ENCODE data around the gene SNAPC4. TPM values are rescaled to one million over a fixed set of nuclear protein-coding genes. Genes with fewer than 3 reads are reported as not detected.

Gene SNAPC4
- total and polyA plus RNA-seq, 2 of the 8 experiments (the other 6 are each of a cell fraction or from before 2014, with no cell fraction given), result 6.9 to 18.1 TPM

- Histone ChIP-seq H3K79me1 (ENCODE audit: low read depth, low read length) (peaks cover 20% of the 10 kb centered on the region), H4K20me1 (replicated peaks in 1 of 2; ENCODE audit: control insufficient read depth in 1 of 2, insufficient read depth in 2 of 2, low read length in 2 of 2) (peaks cover 6 to 11% of the 10 kb centered on the region in 2 experiments), H3K23me2 (ENCODE audit: low read depth, low read length) (peaks cover 9% of the 10 kb centered on the region), H3K23ac (ENCODE audit: insufficient read length) (no peak overlapping the region), H2AFZ (ENCODE audit: low read length) (no peak overlapping the region), H3K56ac (replicated peaks; ENCODE audit: insufficient read length, low read depth, low read length) (no peak overlapping the region), H3K18ac (ENCODE audit: extremely low read depth, low read length) (no peak overlapping the region), H3K14ac (ENCODE audit: insufficient read length) (no peak overlapping the region), H2BK120ac (replicated peaks; ENCODE audit: low read depth, low read length) (no peak overlapping the region), H4K5ac (ENCODE audit: insufficient read length, low read depth, low read length) (no peak overlapping the region), H3K4me1 (replicated peaks in 1 of 4; ENCODE audit: control insufficient read depth in 3 of 4, insufficient read depth in 4 of 4, low read length in 3 of 4) (peaks cover 0 to 3% (median 3%) of the 10 kb centered on the region in 4 experiments; a peak in 4 of 7 replicates), H3K27ac (ENCODE audit: low read depth, low read length) (no peak overlapping the region), H3K27me3 (replicated peaks in 1 of 4; ENCODE audit: control insufficient read depth in 3 of 4, extremely low read depth in 1 of 4, insufficient read depth in 3 of 4, low read length in 3 of 4) (no peaks in the 10 kb centered on the region), H3K4me2 (ENCODE audit: insufficient read depth in 1 of 2, low read depth in 2 of 2, low read length in 2 of 2) (no peak overlapping the region), H2BK5ac (ENCODE audit: low read depth, low read length) (no peak overlapping the region), H2BK12ac (ENCODE audit: low read depth, low read length) (no peak overlapping the region), H4K91ac (replicated peaks; ENCODE audit: insufficient read length, low read length) (no peak overlapping the region), H3K9me3 (ENCODE audit: insufficient read depth in 2 of 2, low read depth in 1 of 2, low read length in 1 of 2) (no peaks in the 10 kb centered on the region), H3K9ac (replicated peaks in 1 of 4; ENCODE audit: extremely low read depth in 1 of 4, low read depth in 3 of 4, low read length in 3 of 4) (no peak overlapping the region), H3K4ac (replicated peaks; ENCODE audit: insufficient read length, low read depth, low read length) (no peak overlapping the region), H3K36me3 (ENCODE audit: control insufficient read depth in 2 of 4, insufficient read depth in 4 of 4, low read length in 3 of 4) (peaks cover 16 to 54% (median 37%) of the 10 kb centered on the region in 4 experiments), H3K4me3 (ENCODE audit: extremely low read depth in 1 of 4, insufficient read depth in 2 of 4, low read depth in 3 of 4, low read length in 4 of 4) (no peak overlapping the region), H2AK5ac (ENCODE audit: low read depth, low read length) (no peak overlapping the region), H2BK20ac (ENCODE audit: low read length) (no peak overlapping the region), H2BK15ac (ENCODE audit: low read length) (no peak overlapping the region), H3K79me2 (ENCODE audit: control insufficient read depth in 1 of 2, insufficient read depth in 2 of 2, low read length in 2 of 2) (peaks cover 11 to 42% of the 10 kb centered on the region in 2 experiments), H4K8ac (ENCODE audit: extremely low read depth, insufficient read depth, low read length) (no peak overlapping the region)
- 95% methylated on average over 7 of the region's 7 CpGs; no CpG with 5 or more reads in 1 of the 2 experiments for WGBS, 2 experiments (ENCODE audit: extremely low coverage in 1 of 2, insufficient coverage in 1 of 2, insufficient read length in 1 of 2, insufficient replicate concordance in 2 of 2, low coverage in 1 of 2, low lambda C conversion rate in 2 of 2, missing lambda C conversion rate in 1 of 2)
- ChIA-PET CTCF (ENCODE audit: partially characterized antibody) (interaction anchor here (1.2 to 2.0 kb wide), 3 partner anchors 17 to 45 kb away, joined by 3 to 5 read pairs (median 4); partner anchors contain the start of gene DNLZ), POLR2A (ENCODE audit: partially characterized antibody) (interaction anchor here (0.5 to 8.0 kb wide), 10 partner anchors 10 to 161 kb away, joined by 3 to 123 read pairs (median 5); partner anchors contain the start of gene SNAPC4)
- FAIRE-seq (no peak), DNase-seq (ENCODE audit: low read depth in 1 of 2, low spot score in 2 of 2) (no peak)
- TF ChIP-seq JUN (IDR thresholded peaks at IDR 0.05; ENCODE audit: low read depth, low read length) (no peak), GTF2F1 (IDR thresholded peaks at IDR 0.05; ENCODE audit: borderline replicate concordance, low read depth, low read length) (no peak), CTBP2 (IDR thresholded peaks at IDR 0.05; ENCODE audit: borderline replicate concordance, insufficient read depth, insufficient read length, low read length) (no peak), MAX (IDR thresholded peaks at IDR 0.05) (no peak), TEAD4 (IDR thresholded peaks at IDR 0.05; ENCODE audit: low read depth, low read length) (no peak), SRF (IDR thresholded peaks at IDR 0.05; ENCODE audit: low read depth, low read length) (no peak), USF2 (IDR thresholded peaks at IDR 0.05; ENCODE audit: low read length) (no peak), SP2 (IDR thresholded peaks at IDR 0.05; ENCODE audit: low read length) (no peak), NANOG (IDR thresholded peaks at IDR 0.05; ENCODE audit: insufficient read depth, low read depth, low read length, poor library complexity, severe bottlenecking) (no peak), RXRA (IDR thresholded peaks at IDR 0.05; ENCODE audit: insufficient read depth, low read depth, low read length) (no peak), ASH2L (IDR thresholded peaks at IDR 0.05; ENCODE audit: low read length) (no peak), BACH1 (IDR thresholded peaks at IDR 0.05; ENCODE audit: low read length) (no peak)
Observed at GRCh38 chr9:136407911-136408310, 7.9 kb upstream of the SNAPC4 start.
